SK-N-SH (cell line): Measurements from ENCODE around the gene PPP1R14C.

ENCODE experiments used
- CHD2 ChIP-seq: fragments of 150-350 bp; IDR thresholded peaks from 2 replicates; pipeline ENCODE4 v1.6.1; 2018; ENCODE audit warnings: low read length; ENCODE audit not compliant: partially characterized antibody
- CTCF ChIP-seq: fragments of 200-600 bp; sonication (generic); IDR thresholded peaks from 2 replicates; pipeline ENCODE4 v1.6.1; 2017; ENCODE audit warnings: antibody characterized with exemption, mild to moderate bottlenecking, moderate library complexity
- IRF3 ChIP-seq: fragments of 150-350 bp; IDR thresholded peaks from 2 replicates; pipeline ENCODE4 v1.6.1; 2016; ENCODE audit warnings: mild to moderate bottlenecking, low read depth, low read length
- MAX ChIP-seq: IDR thresholded peaks from 2 replicates; pipeline ENCODE4 v1.4.0; 2012; ENCODE audit warnings: low read depth
- MXI1 ChIP-seq: IDR thresholded peaks from 2 replicates; pipeline ENCODE4 v1.6.1; 2012; ENCODE audit warnings: mild to moderate bottlenecking, low read depth, low read length, improper control_type of control experiment
- PBX3 ChIP-seq: IDR thresholded peaks from 2 replicates; pipeline ENCODE4; 2012
- POLR2AphosphoS5 ChIP-seq: IDR thresholded peaks from 2 replicates; pipeline ENCODE4 v1.6.1; 2012; ENCODE audit warnings: low read depth, low read length
- RAD21 ChIP-seq: IDR thresholded peaks from 2 replicates; pipeline ENCODE4 v1.6.1; 2012; ENCODE audit warnings: mild to moderate bottlenecking, low read length
- SIN3A ChIP-seq: IDR thresholded peaks from 2 replicates; pipeline ENCODE4 v1.6.1; 2012; ENCODE audit warnings: low read depth, mild to moderate bottlenecking, low read length, moderate library complexity, borderline replicate concordance
- SMC3 ChIP-seq: IDR thresholded peaks from 2 replicates; pipeline ENCODE4 v1.6.1; 2012; ENCODE audit warnings: low read depth, low read length, improper control_type of control experiment
- TAF1 ChIP-seq: IDR thresholded peaks from 2 replicates; pipeline ENCODE4 v1.6.1; 2012; ENCODE audit warnings: low read depth, mild to moderate bottlenecking, low read length, moderate library complexity, borderline replicate concordance
- ZBTB33 ChIP-seq: IDR thresholded peaks from 2 replicates; pipeline ENCODE4 v1.4.0; 2012; ENCODE audit warnings: low read depth, borderline replicate concordance

- no peak for TF ChIP-seq SMC3
- no peak for TF ChIP-seq CTCF
- TF ChIP-seq RAD21: no peak
- no peak for TF ChIP-seq PBX3
- no peak for TF ChIP-seq POLR2AphosphoS5
- no peak for TF ChIP-seq SIN3A
- TF ChIP-seq MXI1: no peak
- TF ChIP-seq MAX: no peak
- no peak for TF ChIP-seq IRF3
- TF ChIP-seq ZBTB33: no peak
- TF ChIP-seq TAF1: no peak
- TF ChIP-seq CHD2: no peak
These were observed 3.6 kb downstream of the PPP1R14C start for GRCh38 chr6:150146436-150146835.
